Loucy (cell line): ENCODE results near the gene RAD50.

Source experiments
- EZH2phosphoT487 ChIP-seq: fragments of 200-600 bp; IDR thresholded peaks from 2 replicates; pipeline ENCODE4 v1.6.1; 2018; ENCODE audit warnings: antibody characterized with exemption, mild to moderate bottlenecking, moderate library complexity, borderline replicate concordance
- TF ChIP-seq, protein P1 (sequence below): fragments of 200-600 bp; sonication (generic); conservative IDR thresholded peaks from 2 replicates; pipeline ENCODE4 v1.5.1; 2014; ENCODE audit warnings: mild to moderate bottlenecking, antibody characterized with exemption, low read length

DNA sequence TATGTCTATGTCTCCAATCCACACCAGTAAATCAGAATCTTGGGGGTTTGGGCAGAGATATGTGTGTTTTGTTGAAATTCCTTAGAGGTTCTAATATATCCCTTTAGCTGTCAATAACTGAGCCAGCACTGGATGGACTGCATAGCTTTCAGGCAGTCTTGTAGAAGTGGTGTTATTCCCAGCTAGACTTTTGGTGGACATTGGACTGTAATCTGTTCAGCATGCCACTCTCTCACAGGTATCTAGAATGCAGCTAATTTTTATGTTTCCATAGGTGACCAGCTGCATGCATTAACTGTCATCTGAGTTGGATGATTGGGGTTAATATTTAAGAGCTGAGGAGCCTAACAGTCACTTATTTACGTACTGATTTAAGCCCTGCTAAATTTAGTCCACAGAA, 56.1 kb downstream of the RAD50 start:
- TF ChIP-seq, protein P1, sequence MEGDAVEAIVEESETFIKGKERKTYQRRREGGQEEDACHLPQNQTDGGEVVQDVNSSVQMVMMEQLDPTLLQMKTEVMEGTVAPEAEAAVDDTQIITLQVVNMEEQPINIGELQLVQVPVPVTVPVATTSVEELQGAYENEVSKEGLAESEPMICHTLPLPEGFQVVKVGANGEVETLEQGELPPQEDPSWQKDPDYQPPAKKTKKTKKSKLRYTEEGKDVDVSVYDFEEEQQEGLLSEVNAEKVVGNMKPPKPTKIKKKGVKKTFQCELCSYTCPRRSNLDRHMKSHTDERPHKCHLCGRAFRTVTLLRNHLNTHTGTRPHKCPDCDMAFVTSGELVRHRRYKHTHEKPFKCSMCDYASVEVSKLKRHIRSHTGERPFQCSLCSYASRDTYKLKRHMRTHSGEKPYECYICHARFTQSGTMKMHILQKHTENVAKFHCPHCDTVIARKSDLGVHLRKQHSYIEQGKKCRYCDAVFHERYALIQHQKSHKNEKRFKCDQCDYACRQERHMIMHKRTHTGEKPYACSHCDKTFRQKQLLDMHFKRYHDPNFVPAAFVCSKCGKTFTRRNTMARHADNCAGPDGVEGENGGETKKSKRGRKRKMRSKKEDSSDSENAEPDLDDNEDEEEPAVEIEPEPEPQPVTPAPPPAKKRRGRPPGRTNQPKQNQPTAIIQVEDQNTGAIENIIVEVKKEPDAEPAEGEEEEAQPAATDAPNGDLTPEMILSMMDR = no peak
- no peak for TF ChIP-seq EZH2phosphoT487
